LoVo (cell line): ENCODE data around the gene TBKBP1.
"Not testable (repeated sequence)": the region's sequence is repeated elsewhere in the genome, so short reads cannot be mapped to it uniquely, and the experiment has no call there.

ENCODE experiments used
- DNase-seq: peaks from one replicate; pipeline ENCODE4 v3.0.0-alpha.2; 2016; ENCODE audit warnings: low spot score

Gene TBKBP1

GRCh38 chr17:47676510-47677165 is 17.3 kb upstream of the TBKBP1 start:
- DNase-seq, result no peak

GRCh38 chr17:47678196-47678595 is 15.8 kb upstream of the TBKBP1 start:
- no peak for DNase-seq

- DNase-seq, result no peak
Measured at GRCh38 chr17:47682138-47682537, 11.8 kb upstream of the TBKBP1 start.

- DNase-seq, result not testable (repeated sequence)
Measured at GRCh38 chr17:47682727-47683126, 11.2 kb upstream of the TBKBP1 start.

- DNase-seq, result no peak
Measured at GRCh38 chr17:47684025-47684424, 9.9 kb upstream of the TBKBP1 start.

- no peak for DNase-seq
Measured at GRCh38 chr17:47684535-47685193, 9.3 kb upstream of the TBKBP1 start.

- DNase-seq, result no peak
Measured at GRCh38 chr17:47685556-47686275, 8.2 kb upstream of the TBKBP1 start.

- no peak for DNase-seq
Measured at GRCh38 chr17:47686276-47686635, 7.7 kb upstream of the TBKBP1 start.

- DNase-seq, result no peak
Measured at GRCh38 chr17:47686664-47687327, 7.2 kb upstream of the TBKBP1 start.

GRCh38 chr17:47687328-47687690 is 6.7 kb upstream of the TBKBP1 start:
- DNase-seq, result no peak

GRCh38 chr17:47687748-47688147 is 6.2 kb upstream of the TBKBP1 start:
- DNase-seq, result no peak

GRCh38 chr17:47690121-47690520 is 3.8 kb upstream of the TBKBP1 start:
- no peak for DNase-seq

- no peak for DNase-seq
Measured at GRCh38 chr17:47692137-47692894, 1.6 kb upstream of the TBKBP1 start.

- no peak for DNase-seq
Measured at GRCh38 chr17:47692895-47693730, 848 bp upstream of the TBKBP1 start.

- DNase-seq, result no peak
Measured at GRCh38 chr17:47694581-47695428, 844 bp downstream of the TBKBP1 start.

- no peak for DNase-seq
Measured at GRCh38 chr17:47695429-47696376, 1.7 kb downstream of the TBKBP1 start.

- no peak for DNase-seq
Measured at GRCh38 chr17:47696717-47697642, 3.0 kb downstream of the TBKBP1 start.
